ENCODE data around the gene CMSS1.

DNA sequence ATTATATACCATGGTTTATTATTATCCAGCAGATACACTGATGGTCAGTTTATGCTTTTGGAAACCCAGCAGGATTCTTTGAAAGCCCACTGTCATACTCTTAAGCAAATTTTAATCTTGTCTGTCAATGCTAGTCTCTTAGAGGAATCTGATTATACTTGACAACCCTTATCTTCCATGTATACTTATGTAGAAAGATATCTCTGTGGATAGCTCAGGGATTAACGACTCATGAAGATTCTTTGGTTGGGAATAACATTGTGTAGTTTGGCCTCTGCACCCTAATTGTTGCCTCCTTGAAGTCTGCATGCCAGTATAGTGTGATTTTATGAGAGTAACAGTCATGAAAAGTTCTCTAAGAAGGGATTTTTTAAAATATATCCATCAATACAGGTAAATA is 263.6 kb downstream of the CMSS1 start:
- TF ChIP-seq JUND (IDR thresholded peaks at IDR 0.05), result no peak
- TF ChIP-seq RAD21 (IDR thresholded peaks at IDR 0.05), result no peak
- TF ChIP-seq, protein P1, sequence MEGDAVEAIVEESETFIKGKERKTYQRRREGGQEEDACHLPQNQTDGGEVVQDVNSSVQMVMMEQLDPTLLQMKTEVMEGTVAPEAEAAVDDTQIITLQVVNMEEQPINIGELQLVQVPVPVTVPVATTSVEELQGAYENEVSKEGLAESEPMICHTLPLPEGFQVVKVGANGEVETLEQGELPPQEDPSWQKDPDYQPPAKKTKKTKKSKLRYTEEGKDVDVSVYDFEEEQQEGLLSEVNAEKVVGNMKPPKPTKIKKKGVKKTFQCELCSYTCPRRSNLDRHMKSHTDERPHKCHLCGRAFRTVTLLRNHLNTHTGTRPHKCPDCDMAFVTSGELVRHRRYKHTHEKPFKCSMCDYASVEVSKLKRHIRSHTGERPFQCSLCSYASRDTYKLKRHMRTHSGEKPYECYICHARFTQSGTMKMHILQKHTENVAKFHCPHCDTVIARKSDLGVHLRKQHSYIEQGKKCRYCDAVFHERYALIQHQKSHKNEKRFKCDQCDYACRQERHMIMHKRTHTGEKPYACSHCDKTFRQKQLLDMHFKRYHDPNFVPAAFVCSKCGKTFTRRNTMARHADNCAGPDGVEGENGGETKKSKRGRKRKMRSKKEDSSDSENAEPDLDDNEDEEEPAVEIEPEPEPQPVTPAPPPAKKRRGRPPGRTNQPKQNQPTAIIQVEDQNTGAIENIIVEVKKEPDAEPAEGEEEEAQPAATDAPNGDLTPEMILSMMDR (IDR thresholded peaks at IDR 0.05; ENCODE audit: low read depth, low read length, missing input control), result no peak
- no peak for TF ChIP-seq TAF1 (conservative IDR thresholded peaks at IDR 0.05)
- TF ChIP-seq, protein P2, sequence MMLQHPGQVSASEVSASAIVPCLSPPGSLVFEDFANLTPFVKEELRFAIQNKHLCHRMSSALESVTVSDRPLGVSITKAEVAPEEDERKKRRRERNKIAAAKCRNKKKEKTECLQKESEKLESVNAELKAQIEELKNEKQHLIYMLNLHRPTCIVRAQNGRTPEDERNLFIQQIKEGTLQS (IDR thresholded peaks at IDR 0.05), result no peak
- TF ChIP-seq RXRA (IDR thresholded peaks at IDR 0.05), result no peak
